Activated CD4-positive, alpha-beta memory T cell treated with anti-CD3 and anti-CD28 coated beads, Interleukin-2, amount 10 ng/mL, durations not matched to agents 7 days and 5 days (primary cell): Measurements from ENCODE around the gene NFATC1. TPM values are rescaled to one million over a fixed set of nuclear protein-coding genes. Genes with fewer than 3 reads are reported as not detected.

Experiments
- CTCF ChIA-PET: fragments of 350-600 bp; sonication (Branson Sonifier 250); formaldehyde crosslinking; loops from one replicate; lab custom pipeline; 2021; ENCODE audit warnings: antibody characterized with exemption, inconsistent platforms; lab: Charles Lee
- POLR2A ChIA-PET: fragments of 350-600 bp; sonication (Branson Sonifier 250); formaldehyde crosslinking; loops from one replicate; lab custom pipeline; 2021; ENCODE audit warnings: antibody characterized with exemption; lab: Charles Lee
- DNase-seq: peaks from one replicate; pipeline ENCODE4 v3.0.0-alpha.2; 2020
- H3K27ac Mint-ChIP-seq: one replicate; pipeline ENCODE4 v1.8.0; 2021; ENCODE audit warnings: mild to moderate bottlenecking, mixed read lengths
- H3K27me3 Mint-ChIP-seq: one replicate; pipeline ENCODE4 v1.8.0; 2021; ENCODE audit warnings: mixed read lengths
- H3K36me3 Mint-ChIP-seq: one replicate; pipeline ENCODE4 v1.8.0; 2021; ENCODE audit warnings: low read depth, mixed read lengths
- H3K4me1 Mint-ChIP-seq: one replicate; pipeline ENCODE4 v1.8.0; 2021; ENCODE audit warnings: mixed read lengths
- H3K4me3 Mint-ChIP-seq: one replicate; pipeline ENCODE4 v1.8.0; 2021; ENCODE audit warnings: mild to moderate bottlenecking, mixed read lengths
- H3K9me3 Mint-ChIP-seq: one replicate; pipeline ENCODE4 v1.8.0; 2021; ENCODE audit warnings: mixed read lengths
- total RNA-seq, 2 experiments: library from RNA; stranded (reverse); gene quantifications; one replicate each; pipeline ENCODE4 v1.2.3, GENCODE V29; 2021

The NFATC1 gene
- total RNA-seq, 2 experiments from 2014 or later: 43.8 to 44.5 TPM

- no peak overlapping the region for H3K4me3 Mint-ChIP-seq
- no peaks in the 10 kb centered on the region for H3K9me3 Mint-ChIP-seq
- H3K27ac Mint-ChIP-seq: no peak overlapping the region
- no peaks in the 10 kb centered on the region for H3K27me3 Mint-ChIP-seq
- DNase-seq: no peak
- H3K4me1 Mint-ChIP-seq: peaks cover 10% of the 10 kb centered on the region
- H3K36me3 Mint-ChIP-seq: peaks cover 15% of the 10 kb centered on the region
- POLR2A ChIA-PET: no interaction called here
- CTCF ChIA-PET: no interaction called here
These were observed 94.3 kb downstream of the NFATC1 start for GRCh38 chr18:79489899-79490625.

GRCh38 chr18:79490626-79491041 lies 94.9 kb downstream of the NFATC1 start:
- no peak for DNase-seq
- no peaks in the 10 kb centered on the region for H3K27me3 Mint-ChIP-seq
- H3K4me3 Mint-ChIP-seq: no peak overlapping the region
- H3K9me3 Mint-ChIP-seq: peaks cover 3% of the 10 kb centered on the region
- H3K4me1 Mint-ChIP-seq: peaks cover 10% of the 10 kb centered on the region
- peaks cover 20% of the 10 kb centered on the region for H3K36me3 Mint-ChIP-seq
- ChIA-PET CTCF (no interaction called here), POLR2A (no interaction called here)
- H3K27ac Mint-ChIP-seq: no peak overlapping the region

GRCh38 chr18:79491081-79491551 lies 95.4 kb downstream of the NFATC1 start:
- Mint-ChIP-seq H3K27ac (no peak overlapping the region), H3K4me3 (no peak overlapping the region), H3K4me1 (peaks cover 10% of the 10 kb centered on the region), H3K27me3 (no peaks in the 10 kb centered on the region), H3K9me3 (peaks cover 5% of the 10 kb centered on the region), H3K36me3 (peaks cover 25% of the 10 kb centered on the region)
- DNase-seq: no peak
- POLR2A ChIA-PET: no interaction called here
- CTCF ChIA-PET: no interaction called here

GRCh38 chr18:79493211-79493800 lies 97.6 kb downstream of the NFATC1 start:
- DNase-seq: no peak
- ChIA-PET CTCF (no interaction called here), POLR2A (no interaction called here)
- H3K4me3 Mint-ChIP-seq: no peak overlapping the region
- H3K36me3 Mint-ChIP-seq: peaks cover 45% of the 10 kb centered on the region
- no peak overlapping the region for H3K27ac Mint-ChIP-seq
- H3K27me3 Mint-ChIP-seq: no peaks in the 10 kb centered on the region
- H3K9me3 Mint-ChIP-seq: peaks cover 18% of the 10 kb centered on the region
- H3K4me1 Mint-ChIP-seq: peaks cover 10% of the 10 kb centered on the region

GRCh38 chr18:79493801-79494211 lies 98.1 kb downstream of the NFATC1 start:
- POLR2A ChIA-PET: no interaction called here
- peaks cover 50% of the 10 kb centered on the region for H3K36me3 Mint-ChIP-seq
- peaks cover 10% of the 10 kb centered on the region for H3K4me1 Mint-ChIP-seq
- no peaks in the 10 kb centered on the region for H3K27me3 Mint-ChIP-seq
- no peak overlapping the region for H3K4me3 Mint-ChIP-seq
- no peak for DNase-seq
- H3K9me3 Mint-ChIP-seq: peaks cover 22% of the 10 kb centered on the region
- H3K27ac Mint-ChIP-seq: no peak overlapping the region
- CTCF ChIA-PET: no interaction called here

GRCh38 chr18:79494936-79495335 lies 99.2 kb downstream of the NFATC1 start:
- ChIA-PET POLR2A (no interaction called here), CTCF (no interaction called here)
- Mint-ChIP-seq H3K36me3 (peaks cover 58% of the 10 kb centered on the region), H3K9me3 (peaks cover 34% of the 10 kb centered on the region), H3K27ac (no peak overlapping the region), H3K4me3 (no peak overlapping the region), H3K27me3 (no peaks in the 10 kb centered on the region), H3K4me1 (peaks cover 10% of the 10 kb centered on the region)
- DNase-seq: no peak

GRCh38 chr18:79495591-79496071 lies 99.9 kb downstream of the NFATC1 start:
- POLR2A ChIA-PET: no interaction called here
- Mint-ChIP-seq H3K4me1 (peaks cover 10% of the 10 kb centered on the region), H3K4me3 (no peak overlapping the region), H3K36me3 (peaks cover 63% of the 10 kb centered on the region), H3K9me3 (peaks cover 40% of the 10 kb centered on the region), H3K27me3 (no peaks in the 10 kb centered on the region), H3K27ac (no peak overlapping the region)
- CTCF ChIA-PET: no interaction called here
- DNase-seq: no peak

GRCh38 chr18:79496237-79496977 lies 100.7 kb downstream of the NFATC1 start:
- H3K4me3 Mint-ChIP-seq: no peak overlapping the region
- H3K27me3 Mint-ChIP-seq: no peaks in the 10 kb centered on the region
- no peak for DNase-seq
- no peak overlapping the region for H3K27ac Mint-ChIP-seq
- H3K4me1 Mint-ChIP-seq: peaks cover 7% of the 10 kb centered on the region
- H3K9me3 Mint-ChIP-seq: peaks cover 42% of the 10 kb centered on the region
- ChIA-PET CTCF (no interaction called here), POLR2A (no interaction called here)
- H3K36me3 Mint-ChIP-seq: peaks cover 57% of the 10 kb centered on the region

- H3K4me1 Mint-ChIP-seq: peaks cover 3% of the 10 kb centered on the region
- H3K36me3 Mint-ChIP-seq: peaks cover 53% of the 10 kb centered on the region
- H3K27ac Mint-ChIP-seq: no peak overlapping the region
- DNase-seq: no peak
- no peak overlapping the region for H3K4me3 Mint-ChIP-seq
- CTCF ChIA-PET: no interaction called here
- POLR2A ChIA-PET: no interaction called here
- no peaks in the 10 kb centered on the region for H3K27me3 Mint-ChIP-seq
- H3K9me3 Mint-ChIP-seq: peaks cover 42% of the 10 kb centered on the region
These were observed 101.4 kb downstream of the NFATC1 start for GRCh38 chr18:79496978-79497637.

GRCh38 chr18:79497638-79498081 lies 101.9 kb downstream of the NFATC1 start:
- Mint-ChIP-seq H3K36me3 (peaks cover 53% of the 10 kb centered on the region), H3K9me3 (peaks cover 42% of the 10 kb centered on the region)

GRCh38 chr18:79498662-79499061 lies 102.9 kb downstream of the NFATC1 start:
- peaks cover 12% of the 10 kb centered on the region for H3K4me1 Mint-ChIP-seq
- H3K27me3 Mint-ChIP-seq: no peaks in the 10 kb centered on the region
- no peak for DNase-seq
- H3K4me3 Mint-ChIP-seq: no peak overlapping the region
- peaks cover 42% of the 10 kb centered on the region for H3K9me3 Mint-ChIP-seq
- H3K27ac Mint-ChIP-seq: no peak overlapping the region
- ChIA-PET CTCF (no interaction called here), POLR2A (no interaction called here)
- H3K36me3 Mint-ChIP-seq: peaks cover 53% of the 10 kb centered on the region

More at GRCh38 chr18:79497638-79498081, 101.9 kb downstream of the NFATC1 start:
- no peak for DNase-seq
- ChIA-PET POLR2A (no interaction called here), CTCF (no interaction called here)
- Mint-ChIP-seq H3K4me3 (no peak overlapping the region), H3K4me1 (peaks cover 3% of the 10 kb centered on the region), H3K27me3 (no peaks in the 10 kb centered on the region), H3K27ac (no peak overlapping the region)

GRCh38 chr18:79501006-79501405 lies 105.3 kb downstream of the NFATC1 start:
- POLR2A ChIA-PET: no interaction called here
- CTCF ChIA-PET: no interaction called here
- Mint-ChIP-seq H3K4me3 (no peak overlapping the region), H3K27ac (no peak overlapping the region), H3K4me1 (peaks cover 22% of the 10 kb centered on the region), H3K36me3 (peaks cover 48% of the 10 kb centered on the region), H3K27me3 (no peaks in the 10 kb centered on the region), H3K9me3 (peaks cover 38% of the 10 kb centered on the region)
- no peak for DNase-seq

GRCh38 chr18:79502782-79503181 lies 107.1 kb downstream of the NFATC1 start:
- POLR2A ChIA-PET: no interaction called here
- Mint-ChIP-seq H3K4me3 (no peak overlapping the region), H3K27me3 (no peaks in the 10 kb centered on the region), H3K9me3 (peaks cover 29% of the 10 kb centered on the region), H3K36me3 (peaks cover 30% of the 10 kb centered on the region), H3K27ac (no peak overlapping the region), H3K4me1 (peaks cover 38% of the 10 kb centered on the region)
- CTCF ChIA-PET: no interaction called here
- DNase-seq: no peak
